Measurements from ENCODE around the gene TOGARAM1. TPM values are rescaled to one million over a fixed set of nuclear protein-coding genes. Genes with fewer than 3 reads are reported as not detected.

TOGARAM1 gene
- total RNA-seq, 1 experiment from 2014 or later, result 6.3 TPM

DNA sequence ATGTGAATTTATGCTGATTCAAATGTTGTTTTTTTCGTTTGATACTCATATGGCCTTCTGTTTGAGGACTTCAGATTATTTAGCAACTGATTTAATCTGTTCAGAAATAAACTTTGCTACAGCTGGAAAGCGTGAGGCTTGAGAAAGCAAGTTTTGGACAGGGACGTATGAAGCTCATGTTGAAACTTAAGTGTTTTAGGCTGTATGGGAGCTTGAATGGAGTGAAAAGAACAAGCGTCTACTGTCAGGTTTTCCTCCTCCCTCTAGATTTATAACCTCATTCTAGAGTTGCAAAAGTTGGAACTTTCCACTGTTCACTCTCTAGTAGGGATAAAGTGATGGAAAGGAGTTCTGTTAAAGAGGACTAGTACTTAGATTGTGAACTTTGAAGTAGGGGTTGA, 123.0 kb downstream of the TOGARAM1 start:
- Histone ChIP-seq H3K36me3 (ENCODE audit: low read depth, low read length) (no peaks in the 10 kb centered on the region; the same call in 1 of the 2 replicates), H3K4me3 (ENCODE audit: low read length) (peak overlapping the region; percentile 99), H3K27ac (ENCODE audit: low read length) (no peak overlapping the region), H3K9me3 (ENCODE audit: low read length) (no peaks in the 10 kb centered on the region), H3K27me3 (ENCODE audit: low read length) (no peaks in the 10 kb centered on the region), H3K9ac (ENCODE audit: low read length) (peak overlapping the region; percentile 97), H3K9me2 (replicated peaks; ENCODE audit: low read length) (no peaks in the 10 kb centered on the region), H3F3A (ENCODE audit: low read length, unreplicated experiment) (no peaks in the 10 kb centered on the region), H4K20me1 (ENCODE audit: low read length) (peaks cover 53% of the 10 kb centered on the region), H3K4me2 (ENCODE audit: low read length) (peak overlapping the region; percentile 88), H2AFZ (ENCODE audit: low read length) (no peak overlapping the region), H3K79me2 (ENCODE audit: low read length) (peaks cover 60% of the 10 kb centered on the region), H3K4me1 (ENCODE audit: insufficient read depth, low read length) (peaks cover 37% of the 10 kb centered on the region)
- ChIA-PET POLR2A (ENCODE audit: unreplicated experiment) (interaction anchor here (0.8 kb wide), 1 partner anchor 28 kb away, joined by 3 read pairs; no protein-coding TSS in a partner anchor), CTCF (no interaction called here)
- intact Hi-C loops (cut with micrococcal nuclease), result loop anchor here (1.0 kb wide), 3 partner anchors 11 to 124 kb away; partner anchors contain the start of genes FANCM and KLHL28
- BruUV-seq (replicated peaks), result no TSS peak
- ATAC-seq (no peak; the same call in 1 of the 2 replicates), DNase-seq (peak; percentile 15)
- TF ChIP-seq, protein P1, sequence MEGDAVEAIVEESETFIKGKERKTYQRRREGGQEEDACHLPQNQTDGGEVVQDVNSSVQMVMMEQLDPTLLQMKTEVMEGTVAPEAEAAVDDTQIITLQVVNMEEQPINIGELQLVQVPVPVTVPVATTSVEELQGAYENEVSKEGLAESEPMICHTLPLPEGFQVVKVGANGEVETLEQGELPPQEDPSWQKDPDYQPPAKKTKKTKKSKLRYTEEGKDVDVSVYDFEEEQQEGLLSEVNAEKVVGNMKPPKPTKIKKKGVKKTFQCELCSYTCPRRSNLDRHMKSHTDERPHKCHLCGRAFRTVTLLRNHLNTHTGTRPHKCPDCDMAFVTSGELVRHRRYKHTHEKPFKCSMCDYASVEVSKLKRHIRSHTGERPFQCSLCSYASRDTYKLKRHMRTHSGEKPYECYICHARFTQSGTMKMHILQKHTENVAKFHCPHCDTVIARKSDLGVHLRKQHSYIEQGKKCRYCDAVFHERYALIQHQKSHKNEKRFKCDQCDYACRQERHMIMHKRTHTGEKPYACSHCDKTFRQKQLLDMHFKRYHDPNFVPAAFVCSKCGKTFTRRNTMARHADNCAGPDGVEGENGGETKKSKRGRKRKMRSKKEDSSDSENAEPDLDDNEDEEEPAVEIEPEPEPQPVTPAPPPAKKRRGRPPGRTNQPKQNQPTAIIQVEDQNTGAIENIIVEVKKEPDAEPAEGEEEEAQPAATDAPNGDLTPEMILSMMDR (conservative IDR thresholded peaks at IDR 0.05; ENCODE audit: low read depth, low read length), result no peak
- TF ChIP-seq EZH2 (IDR thresholded peaks at IDR 0.05; ENCODE audit: low read length, unreplicated experiment), result no peak
- TF ChIP-seq EZH2phosphoT487 (IDR thresholded peaks at IDR 0.05; ENCODE audit: borderline replicate concordance, low read length), result no peak

DNA sequence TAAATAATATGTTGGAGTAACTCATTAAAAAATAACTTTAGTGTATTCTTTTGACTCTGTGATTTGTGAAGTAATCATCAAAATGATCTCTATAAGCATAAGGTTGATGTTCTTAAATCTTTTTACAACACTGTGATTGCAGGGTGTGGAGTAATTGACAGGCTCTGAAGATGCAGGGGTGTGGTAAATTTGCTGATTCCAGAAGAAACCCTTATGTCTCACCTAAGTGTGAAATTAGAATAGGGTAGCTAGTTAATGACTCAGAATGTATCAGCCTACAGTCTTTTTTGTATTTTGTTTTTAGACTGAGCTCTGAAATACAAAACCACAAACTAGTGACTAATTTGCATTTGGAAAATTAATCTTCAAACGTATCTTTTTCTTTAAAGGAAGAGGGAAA, 127.8 kb downstream of the TOGARAM1 start:
- peak; percentile 39 for DNase-seq
- Histone ChIP-seq H3K4me3 (ENCODE audit: low read length) (no peak overlapping the region), H3K4me1 (ENCODE audit: insufficient read depth, low read length) (peaks cover 49% of the 10 kb centered on the region), H3K79me2 (ENCODE audit: low read length) (peaks cover 99% of the 10 kb centered on the region), H3K9me2 (replicated peaks; ENCODE audit: low read length) (no peaks in the 10 kb centered on the region), H3K36me3 (ENCODE audit: low read depth, low read length) (peaks cover 9% of the 10 kb centered on the region), H3K27ac (ENCODE audit: low read length) (no peak overlapping the region), H3K9me3 (ENCODE audit: low read length) (no peaks in the 10 kb centered on the region), H2AFZ (ENCODE audit: low read length) (no peak overlapping the region), H3K4me2 (ENCODE audit: low read length) (peak overlapping the region; percentile 14), H3K27me3 (ENCODE audit: low read length) (no peaks in the 10 kb centered on the region), H3K9ac (ENCODE audit: low read length) (no peak overlapping the region), H4K20me1 (ENCODE audit: low read length) (peaks cover 66% of the 10 kb centered on the region), H3F3A (ENCODE audit: low read length, unreplicated experiment) (peaks cover 3% of the 10 kb centered on the region)
- TF ChIP-seq, protein P1 (conservative IDR thresholded peaks at IDR 0.05; ENCODE audit: low read depth, low read length), result no peak
- no peak for TF ChIP-seq EZH2 (IDR thresholded peaks at IDR 0.05; ENCODE audit: low read length, unreplicated experiment)
- ATAC-seq, result peak; percentile 68
- no TSS peak for BruUV-seq (replicated peaks)
- CTCF ChIA-PET, result no interaction called here
- POLR2A ChIA-PET (ENCODE audit: unreplicated experiment), result interaction anchor here (0.5 kb wide), 1 partner anchor 113 kb away, joined by 4 read pairs; no protein-coding TSS in a partner anchor
- intact Hi-C loops (cut with micrococcal nuclease), result no loop called here

DNA sequence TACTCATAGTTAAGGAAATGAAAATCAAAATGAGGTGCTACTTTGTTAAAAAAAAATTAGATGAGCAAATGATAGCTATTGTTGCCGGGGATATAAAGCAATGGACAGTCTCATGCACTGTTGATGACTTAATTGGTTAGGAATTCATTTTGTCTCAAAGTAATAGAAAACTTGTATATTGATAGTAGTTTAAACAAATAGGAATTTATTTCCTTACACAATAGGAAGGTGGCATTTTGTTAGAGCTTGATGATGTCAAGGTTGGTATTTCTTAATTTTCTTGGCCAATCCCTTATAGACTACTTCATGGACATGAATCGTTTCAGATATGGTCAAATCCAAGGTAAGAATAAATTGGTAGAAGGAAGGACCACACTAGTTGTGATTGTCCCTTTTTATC, 129.7 kb downstream of the TOGARAM1 start:
- intact Hi-C loops (cut with micrococcal nuclease), result no loop called here
- no peak overlapping the region for H3K27ac ChIP-seq (ENCODE audit: low read length)

More for the DNA sequence above, 129.7 kb downstream of the TOGARAM1 start:
- Histone ChIP-seq H3K4me3 (ENCODE audit: low read length) (no peak overlapping the region), H3K4me2 (ENCODE audit: low read length) (no peak overlapping the region), H3K9me3 (ENCODE audit: low read length) (no peaks in the 10 kb centered on the region), H3K79me2 (ENCODE audit: low read length) (peaks cover 90% of the 10 kb centered on the region), H3K27me3 (ENCODE audit: low read length) (no peaks in the 10 kb centered on the region), H3F3A (ENCODE audit: low read length, unreplicated experiment) (peaks cover 3% of the 10 kb centered on the region), H4K20me1 (ENCODE audit: low read length) (peaks cover 47% of the 10 kb centered on the region), H3K4me1 (ENCODE audit: insufficient read depth, low read length) (peaks cover 50% of the 10 kb centered on the region), H3K36me3 (ENCODE audit: low read depth, low read length) (peaks cover 19% of the 10 kb centered on the region), H2AFZ (ENCODE audit: low read length) (no peak overlapping the region), H3K9ac (ENCODE audit: low read length) (no peak overlapping the region), H3K9me2 (replicated peaks; ENCODE audit: low read length) (no peaks in the 10 kb centered on the region)
- ATAC-seq (no peak), DNase-seq (peak; percentile 32)
- ChIA-PET POLR2A (ENCODE audit: unreplicated experiment) (no interaction called here), CTCF (no interaction called here)
- no TSS peak for BruUV-seq (replicated peaks)
- TF ChIP-seq, protein P1 (conservative IDR thresholded peaks at IDR 0.05; ENCODE audit: low read depth, low read length), result no peak
- TF ChIP-seq EZH2 (IDR thresholded peaks at IDR 0.05; ENCODE audit: low read length, unreplicated experiment), result no peak
- no peak for TF ChIP-seq EZH2phosphoT487 (IDR thresholded peaks at IDR 0.05; ENCODE audit: borderline replicate concordance, low read length)

All from PC-3 (cell line).